Colonic mucosa (tissue), 4 donors: ENCODE results near the gene PKD2. TPM values are rescaled to one million over a fixed set of nuclear protein-coding genes. Genes with fewer than 3 reads are reported as not detected.
"Not testable (repeated sequence)": the region's sequence is repeated elsewhere in the genome, so short reads cannot be mapped to it uniquely, and the experiment has no call there.

ENCODE experiments used
- DNase-seq: peaks from one replicate; pipeline ENCODE4 v3.0.0-alpha.2; 2020
- H3K27ac ChIP-seq: fragments of 200-600 bp; one replicate; pipeline ENCODE4 v1.8.0; 2021
- H3K27me3 ChIP-seq: fragments of 200-600 bp; one replicate; pipeline ENCODE4 v1.8.0; 2021
- H3K36me3 ChIP-seq: fragments of 200-600 bp; one replicate; pipeline ENCODE4 v1.8.0; 2021
- H3K4me1 ChIP-seq: fragments of 200-600 bp; one replicate; pipeline ENCODE4 v1.8.0; 2021; ENCODE audit warnings: mild to moderate bottlenecking
- H3K4me3 ChIP-seq: fragments of 200-600 bp; one replicate; pipeline ENCODE4 v1.8.0; 2021
- H3K9ac ChIP-seq, 2 donors: one replicate each; pipeline ENCODE4 v1.7.0; 2013; ENCODE audit warnings: control low read depth in 2 of 2, low read depth in 2 of 2, low read length in 2 of 2
- H3K9me3 ChIP-seq: fragments of 200-600 bp; one replicate; pipeline ENCODE4 v1.8.0; 2021
- intact Hi-C: fragments of 100-400 bp; cut with DNase I; formaldehyde crosslinking; loops from one replicate; pipeline ENCODE4 v1.14.1; 2022
- total RNA-seq, 2 donors: library from RNA; stranded (reverse); fragmentation: NEBNext Ultra II Directional in 1 of 2; extraction: Animal tissue kit (Norgen Biotek cat#: 25700) in 1 of 2; gene quantifications; one replicate each; pipeline ENCODE4 v1.2.1, GENCODE V29; 2021
- TF ChIP-seq, protein P1 (sequence below): fragments of 200-600 bp; IDR thresholded peaks from one replicate; pipeline ENCODE4 v1.8.0; 2022; ENCODE audit warnings: antibody characterized with exemption, mild to moderate bottlenecking
- donor health status: healthy.
- donor health status: DM: no; HTN: no; CAD: no.
- donor health status: DM: no; HTN: no; CAD: no.

PKD2 gene
- total RNA-seq, 2 donors from 2014 or later: 5.9 to 9.2 TPM

DNA sequence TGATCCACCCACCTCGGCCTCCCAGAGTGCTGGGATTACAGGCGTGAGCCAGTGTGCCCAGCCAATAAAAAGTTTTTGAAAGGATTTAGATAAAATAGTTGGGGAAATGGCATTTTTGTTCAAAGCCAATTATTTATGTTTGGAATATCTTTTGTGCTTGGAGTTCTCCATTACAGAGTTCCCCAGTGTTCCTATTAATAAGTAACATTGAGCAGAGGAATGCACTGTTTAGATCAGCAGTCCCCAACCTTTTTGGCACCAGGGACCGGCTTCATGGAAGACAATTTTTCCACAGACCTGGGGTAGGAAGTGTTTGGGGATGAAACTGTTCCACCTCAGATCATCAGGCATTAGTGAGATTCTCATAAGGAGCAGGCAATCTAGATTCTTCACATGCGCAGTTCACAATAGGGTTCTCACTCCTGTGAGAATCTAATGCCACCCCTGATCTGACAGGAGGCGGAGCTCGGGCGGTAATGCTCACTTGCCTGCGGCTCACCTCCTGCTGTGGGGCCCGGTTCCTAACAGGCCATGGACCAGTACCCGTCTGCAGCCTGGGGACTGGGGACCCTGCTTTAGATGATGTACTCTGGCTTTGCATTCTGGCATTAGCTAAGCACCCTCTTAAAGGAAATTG is 8.3 kb downstream of the PKD2 start:
- TF ChIP-seq, protein P1, sequence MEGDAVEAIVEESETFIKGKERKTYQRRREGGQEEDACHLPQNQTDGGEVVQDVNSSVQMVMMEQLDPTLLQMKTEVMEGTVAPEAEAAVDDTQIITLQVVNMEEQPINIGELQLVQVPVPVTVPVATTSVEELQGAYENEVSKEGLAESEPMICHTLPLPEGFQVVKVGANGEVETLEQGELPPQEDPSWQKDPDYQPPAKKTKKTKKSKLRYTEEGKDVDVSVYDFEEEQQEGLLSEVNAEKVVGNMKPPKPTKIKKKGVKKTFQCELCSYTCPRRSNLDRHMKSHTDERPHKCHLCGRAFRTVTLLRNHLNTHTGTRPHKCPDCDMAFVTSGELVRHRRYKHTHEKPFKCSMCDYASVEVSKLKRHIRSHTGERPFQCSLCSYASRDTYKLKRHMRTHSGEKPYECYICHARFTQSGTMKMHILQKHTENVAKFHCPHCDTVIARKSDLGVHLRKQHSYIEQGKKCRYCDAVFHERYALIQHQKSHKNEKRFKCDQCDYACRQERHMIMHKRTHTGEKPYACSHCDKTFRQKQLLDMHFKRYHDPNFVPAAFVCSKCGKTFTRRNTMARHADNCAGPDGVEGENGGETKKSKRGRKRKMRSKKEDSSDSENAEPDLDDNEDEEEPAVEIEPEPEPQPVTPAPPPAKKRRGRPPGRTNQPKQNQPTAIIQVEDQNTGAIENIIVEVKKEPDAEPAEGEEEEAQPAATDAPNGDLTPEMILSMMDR: no peak
- H3K4me1 ChIP-seq: no peaks in the 10 kb centered on the region
- H3K4me3 ChIP-seq: no peak overlapping the region
- H3K27me3 ChIP-seq: no peaks in the 10 kb centered on the region
- intact Hi-C loops: no loop called here
- no peaks in the 10 kb centered on the region for H3K36me3 ChIP-seq
- no peaks in the 10 kb centered on the region for H3K9me3 ChIP-seq
- DNase-seq: no peak
- no peak overlapping the region for H3K9ac ChIP-seq
- H3K27ac ChIP-seq: no peak overlapping the region

DNA sequence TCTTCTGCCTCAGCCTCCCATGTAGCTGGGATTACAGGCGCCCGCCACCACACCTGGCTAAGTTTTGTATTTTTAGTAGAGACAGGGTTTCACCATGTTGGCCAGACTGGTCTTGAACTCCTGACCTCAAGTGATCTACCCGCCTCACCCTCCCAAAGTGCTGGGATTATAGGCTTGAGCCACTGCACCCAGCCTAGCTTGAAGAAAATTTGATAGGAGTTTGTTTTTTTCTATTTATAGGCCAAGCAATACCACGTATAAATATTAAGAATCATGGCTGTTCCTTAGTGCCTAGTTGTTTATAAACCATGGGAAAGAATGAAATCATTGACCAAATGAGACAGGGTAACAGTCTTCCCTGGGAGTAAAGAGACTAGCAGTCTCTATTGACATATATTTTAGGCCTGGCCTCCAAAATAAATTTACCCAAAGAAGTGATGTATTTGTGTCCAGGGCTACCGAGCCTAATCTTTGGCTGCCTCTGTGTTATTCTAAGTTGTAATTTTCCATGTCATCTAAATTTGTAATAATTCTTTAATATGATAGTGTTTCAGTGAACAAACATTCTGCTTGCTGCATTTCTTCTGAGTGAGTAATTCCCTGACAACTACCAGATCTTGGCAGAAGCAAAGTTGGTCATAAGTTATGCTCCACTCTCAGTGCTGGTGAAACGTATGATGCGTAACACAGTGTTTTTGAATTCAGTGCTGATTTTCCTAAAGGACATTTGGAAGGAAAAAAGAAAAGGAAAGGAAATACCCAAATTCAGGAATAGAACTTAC is 10.3 kb downstream of the PKD2 start:
- Histone ChIP-seq H3K9me3 (no peaks in the 10 kb centered on the region), H3K27me3 (no peaks in the 10 kb centered on the region), H3K36me3 (no peaks in the 10 kb centered on the region), H3K27ac (peak overlapping the region; percentile 72), H3K4me1 (no peaks in the 10 kb centered on the region), H3K4me3 (no peak overlapping the region), H3K9ac (no peak overlapping the region)
- TF ChIP-seq, protein P1: no peak
- intact Hi-C loops: no loop called here
- DNase-seq: no peak

DNA sequence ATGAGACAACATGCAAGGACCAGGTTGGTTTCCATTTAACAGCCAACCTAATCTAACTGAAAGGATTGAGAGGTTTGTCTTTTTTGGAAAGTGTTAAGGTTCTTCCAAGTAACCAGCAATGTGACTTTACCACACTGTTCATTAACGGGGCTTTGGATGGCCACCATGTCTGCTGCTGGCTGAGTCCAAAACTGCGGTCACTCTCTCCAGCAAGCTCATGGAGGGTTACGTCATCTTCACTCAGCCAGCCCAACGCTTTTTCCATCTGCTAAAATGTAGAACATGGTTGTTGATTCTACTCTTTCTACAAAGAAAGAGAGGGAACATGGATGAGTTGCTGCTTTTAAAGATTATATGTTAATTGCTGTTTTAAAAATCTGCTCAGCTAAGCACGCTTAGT is 11.0 kb downstream of the PKD2 start:
- H3K27me3 ChIP-seq: no peaks in the 10 kb centered on the region
- H3K4me1 ChIP-seq: no peaks in the 10 kb centered on the region
- no peaks in the 10 kb centered on the region for H3K36me3 ChIP-seq
- no peak overlapping the region for H3K9ac ChIP-seq
- no peak overlapping the region for H3K4me3 ChIP-seq
- DNase-seq: no peak
- TF ChIP-seq, protein P1: no peak
- no peaks in the 10 kb centered on the region for H3K9me3 ChIP-seq
- intact Hi-C loops: no loop called here
- H3K27ac ChIP-seq: peak overlapping the region; percentile 72

DNA sequence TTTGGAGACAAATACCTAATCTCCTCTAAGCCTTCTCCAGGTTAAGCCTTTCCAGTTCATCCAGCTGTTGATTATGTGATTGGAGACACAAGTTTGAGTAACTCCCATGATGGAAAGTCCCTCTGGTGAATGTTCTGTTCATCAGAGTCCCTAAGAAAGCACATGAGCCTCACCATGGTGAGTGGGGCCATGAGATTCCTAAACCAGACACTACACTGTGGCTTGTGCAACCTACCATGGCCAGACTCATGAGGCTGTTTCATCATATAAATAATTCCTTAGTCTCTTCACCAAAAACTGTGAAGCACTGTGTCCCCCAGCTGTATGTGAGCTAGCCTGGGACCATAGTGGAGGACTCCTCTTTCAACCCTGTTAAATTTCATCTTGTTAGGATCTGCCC is 14.4 kb downstream of the PKD2 start:
- TF ChIP-seq, protein P1: no peak
- DNase-seq: no peak
- intact Hi-C loops: no loop called here
- Histone ChIP-seq H3K27ac (no peak overlapping the region), H3K9ac (no peak overlapping the region), H3K36me3 (no peaks in the 10 kb centered on the region), H3K4me1 (no peaks in the 10 kb centered on the region), H3K9me3 (no peaks in the 10 kb centered on the region), H3K27me3 (no peaks in the 10 kb centered on the region), H3K4me3 (no peak overlapping the region)

DNA sequence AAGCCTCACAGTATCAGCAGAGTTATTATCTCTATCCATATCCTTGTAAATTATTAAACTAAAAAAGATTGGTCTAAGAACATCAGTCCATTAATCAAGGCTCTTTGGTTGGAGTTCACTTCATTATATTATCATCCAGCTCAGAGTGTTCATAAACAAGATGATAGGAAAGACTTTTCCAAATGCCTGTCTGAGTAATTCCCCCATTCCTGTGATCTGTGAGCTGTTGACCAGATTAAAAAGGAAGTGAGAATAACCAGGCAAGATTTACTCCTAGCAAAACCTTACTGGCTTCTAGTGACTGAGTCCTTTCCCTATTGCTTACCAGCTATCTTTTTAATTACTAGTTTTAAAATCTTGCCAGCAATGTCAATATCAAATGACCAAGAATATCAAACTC is 14.9 kb downstream of the PKD2 start:
- no peak overlapping the region for H3K9ac ChIP-seq
- H3K4me3 ChIP-seq: no peak overlapping the region
- TF ChIP-seq, protein P1: no peak
- no peak for DNase-seq
- no peaks in the 10 kb centered on the region for H3K36me3 ChIP-seq
- no peaks in the 10 kb centered on the region for H3K4me1 ChIP-seq
- H3K9me3 ChIP-seq: no peaks in the 10 kb centered on the region
- no peak overlapping the region for H3K27ac ChIP-seq
- H3K27me3 ChIP-seq: no peaks in the 10 kb centered on the region
- intact Hi-C loops: no loop called here

DNA sequence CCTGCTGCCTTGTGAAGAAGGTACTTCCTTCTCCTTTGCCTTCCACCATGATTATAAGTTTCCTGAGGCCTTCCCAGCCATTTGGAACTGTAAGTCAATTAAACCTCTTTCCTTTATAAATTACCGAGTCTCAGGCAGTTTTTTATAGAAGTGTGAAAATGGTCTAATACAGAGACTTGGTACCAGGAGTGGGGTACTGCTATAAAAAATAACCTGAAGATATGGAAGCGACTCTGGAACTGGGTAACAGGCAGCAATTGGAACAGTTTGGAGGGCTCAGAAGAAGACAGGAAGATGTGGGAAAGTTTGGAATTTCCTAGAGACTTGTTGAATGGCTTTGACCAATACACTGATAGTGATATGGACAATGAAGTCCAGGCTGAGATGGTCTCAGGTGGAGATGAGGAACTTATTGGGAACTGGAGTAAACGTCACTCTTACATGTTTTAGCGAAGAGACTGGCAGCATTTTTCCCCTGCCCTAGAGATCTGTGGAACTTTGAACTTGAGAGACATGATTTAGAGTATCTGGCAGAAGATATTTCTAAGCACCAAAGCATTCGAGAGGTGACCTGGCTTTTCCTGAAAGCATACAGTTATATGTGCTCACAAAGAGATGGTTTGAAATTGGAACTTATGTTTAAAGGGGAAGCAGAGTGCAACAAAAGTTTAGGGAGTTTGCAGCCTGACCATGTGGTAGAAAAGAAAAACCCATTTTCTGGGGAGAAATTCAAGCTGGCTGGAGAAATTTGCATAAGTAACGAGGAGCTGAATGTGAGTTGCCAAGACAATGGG is 18.6 kb downstream of the PKD2 start:
- H3K9me3 ChIP-seq, DNase-seq, intact Hi-C loops, H3K9ac ChIP-seq, H3K27me3 ChIP-seq, H3K4me1 ChIP-seq, H3K27ac ChIP-seq, H3K4me3 ChIP-seq, H3K36me3 ChIP-seq: not testable (repeated sequence)
